ENCODE data around the gene RAB31.

DNA sequence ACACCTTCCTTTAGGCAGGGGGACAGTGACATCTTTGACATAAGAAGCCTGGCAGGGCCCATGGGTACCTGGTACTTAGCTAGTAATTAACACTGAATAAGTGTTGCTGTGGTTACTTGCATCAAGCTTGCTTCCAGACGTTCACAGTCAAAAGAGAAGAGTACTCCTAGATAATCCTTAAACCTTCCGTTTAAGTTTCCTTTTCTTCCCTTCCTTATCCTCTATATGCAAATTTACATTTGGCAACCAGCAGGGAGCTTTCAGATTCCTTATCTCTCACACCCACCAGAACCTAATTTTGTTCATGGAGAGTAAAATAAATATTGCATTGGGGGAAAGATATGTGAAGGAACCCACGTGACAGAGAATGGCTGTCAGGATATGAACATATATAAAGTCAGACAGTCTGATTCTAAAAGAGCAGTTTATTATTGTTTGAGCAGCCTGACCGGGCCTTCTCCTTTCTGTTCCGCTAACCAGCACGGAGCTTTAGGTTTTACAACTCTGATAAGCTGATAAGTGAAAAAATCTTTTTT, 7.8 kb upstream of the RAB31 start:
- TF ChIP-seq POLR2A (IDR thresholded peaks at IDR 0.05) (no peak), CTCF (IDR thresholded peaks at IDR 0.05) (no peak)
